Keratinocyte (primary cell): Measurements from ENCODE around the gene MAP3K5. TPM values are rescaled to one million over a fixed set of nuclear protein-coding genes. Genes with fewer than 3 reads are reported as not detected.
"Not testable (repeated sequence)": the region's sequence is repeated elsewhere in the genome, so short reads cannot be mapped to it uniquely, and the experiment has no call there.

Experiments used
- DNase-seq: peaks from one replicate; pipeline ENCODE4 v3.0.0-alpha.2; 2011; ENCODE audit warnings: low read depth, missing footprints, low spot score
- FAIRE-seq: peaks from 2 replicates; lab custom pipeline; 2011; peaks lifted over from hg19 to GRCh38; lab: Jason Lieb, UNC
- H2AFZ ChIP-seq: 2 replicates; pipeline ENCODE4 v1.6.0; 2012; ENCODE audit warnings: low read length, control low read depth, inconsistent platforms; ENCODE audit not compliant: control insufficient read depth
- H3K27ac ChIP-seq: 2 replicates; pipeline ENCODE4 v1.5.1; 2011; ENCODE audit warnings: low read length; ENCODE audit not compliant: control insufficient read depth, insufficient read depth
- H3K27me3 ChIP-seq: 3 replicates; pipeline ENCODE4 v1.6.0; 2011; ENCODE audit warnings: low read length; ENCODE audit not compliant: control insufficient read depth, insufficient read depth; ENCODE audit errors: extremely low read depth
- H3K36me3 ChIP-seq, 2 experiments: 2 replicates in 1 of 2; 3 replicates in 1 of 2; pipeline ENCODE4 v1.5.1; 2011; ENCODE audit warnings: low read length in 2 of 2, mild to moderate bottlenecking in 1 of 2; ENCODE audit not compliant: control insufficient read depth in 2 of 2, insufficient read depth in 2 of 2; ENCODE audit errors: extremely low read depth in 1 of 2
- H3K4me1 ChIP-seq: 3 replicates; pipeline ENCODE4 v1.5.1; 2011; ENCODE audit warnings: low read length; ENCODE audit not compliant: control insufficient read depth, insufficient read depth; ENCODE audit errors: extremely low read depth
- H3K4me2 ChIP-seq: 3 replicates; pipeline ENCODE4 v1.6.0; 2011; ENCODE audit warnings: low read depth, low read length; ENCODE audit not compliant: control insufficient read depth, insufficient read depth; ENCODE audit errors: extremely low read depth
- H3K4me3 ChIP-seq, 3 experiments: fragments of 200-600 bp in 1 of 3; sonication (generic) in 1 of 3; 2 replicates in 2 of 3; 3 replicates in 1 of 3; pipeline ENCODE4 v1.5.1; 2011 to 2016; ENCODE audit warnings: low read length in 3 of 3, mild to moderate bottlenecking in 3 of 3, control low read depth in 2 of 3, inconsistent platforms in 1 of 3, low read depth in 1 of 3, mixed read lengths in 1 of 3, mixed run types in 1 of 3, moderate library complexity in 1 of 3; ENCODE audit not compliant: control insufficient read depth in 2 of 3, insufficient read depth in 2 of 3; ENCODE audit errors: extremely low read depth in 1 of 3
- H3K79me2 ChIP-seq: 2 replicates; pipeline ENCODE4 v1.6.0; 2012; ENCODE audit warnings: low read length; ENCODE audit not compliant: control insufficient read depth, insufficient read depth
- H3K9ac ChIP-seq: 3 replicates; pipeline ENCODE4 v1.6.0; 2011; ENCODE audit warnings: low read length; ENCODE audit not compliant: control insufficient read depth, insufficient read depth; ENCODE audit errors: extremely low read depth
- H3K9me1 ChIP-seq: 3 replicates; pipeline ENCODE4 v1.6.0; 2011; ENCODE audit warnings: low read length; ENCODE audit not compliant: control insufficient read depth, insufficient read depth; ENCODE audit errors: extremely low read depth
- H3K9me3 ChIP-seq: 2 replicates; pipeline ENCODE4 v1.5.1; 2012; ENCODE audit warnings: low read depth, low read length; ENCODE audit not compliant: control insufficient read depth
- H4K20me1 ChIP-seq: 3 replicates; pipeline ENCODE4 v1.6.0; 2011; ENCODE audit warnings: low read length; ENCODE audit not compliant: control insufficient read depth, insufficient read depth; ENCODE audit errors: extremely low read depth
- CTCF ChIP-seq, 3 experiments: IDR thresholded peaks in 1 of 3; conservative IDR thresholded peaks in 1 of 3; optimal IDR thresholded peaks in 1 of 3; 2 replicates in 2 of 3; 3 replicates in 1 of 3; pipeline versions ENCODE3 to v1.5.1; 2011; ENCODE audit warnings: low read length in 3 of 3, mild to moderate bottlenecking in 3 of 3, moderate library complexity in 2 of 3, control low read depth in 1 of 3, inconsistent platforms in 1 of 3; ENCODE audit not compliant: insufficient read depth in 2 of 3; ENCODE audit errors: extremely low read depth in 1 of 3
- EZH2 ChIP-seq: IDR thresholded peaks from one replicate; pipeline ENCODE4 v1.6.1; 2012; ENCODE audit warnings: inconsistent platforms, mild to moderate bottlenecking, low read length, moderate library complexity
- dilution Hi-C: fragments of 300-500 bp; cut with MboI; formaldehyde crosslinking; loops from one replicate; pipeline ENCODE4 v1.7.0; 2020; ENCODE audit warnings: low sequenced_read_pairs; ENCODE audit not compliant: extremely low pct_ligation_motif_present
- polyA plus RNA-seq, 5 experiments: library from polyadenylated mRNA; depleted of rRNA in 3 of 5; stranded (reverse) in 3 of 5; stranded (forward) in 1 of 5; unstranded in 1 of 5; fragments of >200 nt; gene quantifications; 1 replicate in 1 of 5; 2 replicates in 3 of 5; 3 replicates in 1 of 5; pipeline versions ENCODE4 v1.2.1 to v1.2.3, GENCODE V29; 2011 to 2012; ENCODE audit warnings: missing spikeins in 2 of 5, low read depth in 1 of 5, low replicate concordance in 1 of 5

The MAP3K5 gene
- polyA plus RNA-seq, 1 donor (not counting 4 experiments of a cell fraction or from before 2014, with no cell fraction given) = 3.4 TPM

GRCh38 chr6:136820561-136820960, 28.3 kb upstream of the MAP3K5 start:
- no peak overlapping the region for H3K4me2 ChIP-seq
- no peak overlapping the region for H2AFZ ChIP-seq
- no peaks in the 10 kb centered on the region for H3K4me1 ChIP-seq
- H3K27ac ChIP-seq = no peak overlapping the region
- peaks cover 2% of the 10 kb centered on the region for H4K20me1 ChIP-seq
- FAIRE-seq = no peak
- no peaks in the 10 kb centered on the region for H3K79me2 ChIP-seq
- H3K9me3 ChIP-seq = no peaks in the 10 kb centered on the region
- no peak for TF ChIP-seq EZH2
- TF ChIP-seq CTCF (optimal IDR thresholded peaks at IDR 0.05 in 1 of 3, IDR thresholded peaks at IDR 0.05 in 1 of 3, conservative IDR thresholded peaks at IDR 0.05 in 1 of 3; ENCODE audit: extremely low read depth in 1 of 3, insufficient read depth in 2 of 3, low read length in 3 of 3) = no peak
- peaks cover 0 to 6% of the 10 kb centered on the region in 2 experiments for H3K36me3 ChIP-seq
- dilution Hi-C loops = no loop called here
- no peaks in the 10 kb centered on the region for H3K27me3 ChIP-seq
- H3K9me1 ChIP-seq = no peaks in the 10 kb centered on the region
- H3K9ac ChIP-seq = no peak overlapping the region
- no peak overlapping the region for H3K4me3 ChIP-seq
- no peak for DNase-seq

GRCh38 chr6:136816656-136817055, 24.4 kb upstream of the MAP3K5 start:
- H3K4me3 ChIP-seq = no peak overlapping the region
- no peak for FAIRE-seq
- no peaks in the 10 kb centered on the region for H3K36me3 ChIP-seq
- no peak for DNase-seq
- dilution Hi-C loops = no loop called here
- no peak overlapping the region for H2AFZ ChIP-seq
- H3K9me3 ChIP-seq = no peaks in the 10 kb centered on the region
- no peaks in the 10 kb centered on the region for H3K9me1 ChIP-seq
- no peaks in the 10 kb centered on the region for H3K4me1 ChIP-seq
- no peak overlapping the region for H3K27ac ChIP-seq
- no peak overlapping the region for H3K4me2 ChIP-seq
- H3K27me3 ChIP-seq = no peaks in the 10 kb centered on the region
- TF ChIP-seq CTCF (optimal IDR thresholded peaks at IDR 0.05 in 1 of 3, IDR thresholded peaks at IDR 0.05 in 1 of 3, conservative IDR thresholded peaks at IDR 0.05 in 1 of 3; ENCODE audit: extremely low read depth in 1 of 3, insufficient read depth in 2 of 3, low read length in 3 of 3) (no peak), EZH2 (no peak)
- no peaks in the 10 kb centered on the region for H4K20me1 ChIP-seq
- H3K79me2 ChIP-seq = no peaks in the 10 kb centered on the region
- no peak overlapping the region for H3K9ac ChIP-seq

GRCh38 chr6:136815608-136816007, 23.3 kb upstream of the MAP3K5 start:
- H4K20me1 ChIP-seq, H3K79me2 ChIP-seq, dilution Hi-C loops, H3K9me1 ChIP-seq, FAIRE-seq, H3K4me1 ChIP-seq, H3K9me3 ChIP-seq, H3K4me2 ChIP-seq, H3K27ac ChIP-seq, H3K4me3 ChIP-seq, H3K36me3 ChIP-seq, DNase-seq, H3K27me3 ChIP-seq, H3K9ac ChIP-seq, H2AFZ ChIP-seq: not testable (repeated sequence)
